ENCODE data around the gene CDH20. TPM values are rescaled to one million over a fixed set of nuclear protein-coding genes. Genes with fewer than 3 reads are reported as not detected.

CDH20 gene
- polyA plus RNA-seq, 1 donor (not counting 4 experiments of a cell fraction or from before 2014, with no cell fraction given), result not detected

- Histone ChIP-seq H3K36me3 (ENCODE audit: control insufficient read depth in 2 of 2, extremely low read depth in 1 of 2, insufficient read depth in 2 of 2, low read length in 2 of 2) (no peaks in the 10 kb centered on the region), H3K79me2 (ENCODE audit: control insufficient read depth, insufficient read depth, low read length) (no peaks in the 10 kb centered on the region), H3K27ac (ENCODE audit: control insufficient read depth, insufficient read depth, low read length) (no peak overlapping the region), H3K27me3 (ENCODE audit: control insufficient read depth, extremely low read depth, insufficient read depth, low read length) (peaks cover 22% of the 10 kb centered on the region), H3K9ac (ENCODE audit: control insufficient read depth, extremely low read depth, insufficient read depth, low read length) (no peak overlapping the region), H3K4me3 (ENCODE audit: control insufficient read depth in 2 of 3, extremely low read depth in 1 of 3, insufficient read depth in 2 of 3, low read depth in 1 of 3, low read length in 3 of 3) (no peak overlapping the region), H4K20me1 (ENCODE audit: control insufficient read depth, extremely low read depth, insufficient read depth, low read length) (no peaks in the 10 kb centered on the region), H3K4me1 (ENCODE audit: control insufficient read depth, extremely low read depth, insufficient read depth, low read length) (no peaks in the 10 kb centered on the region), H2AFZ (ENCODE audit: control insufficient read depth, low read length) (no peak overlapping the region), H3K4me2 (ENCODE audit: control insufficient read depth, extremely low read depth, insufficient read depth, low read depth, low read length) (no peak overlapping the region), H3K9me3 (ENCODE audit: control insufficient read depth, low read depth, low read length) (no peaks in the 10 kb centered on the region), H3K9me1 (ENCODE audit: control insufficient read depth, extremely low read depth, insufficient read depth, low read length) (no peaks in the 10 kb centered on the region)
- DNase-seq (ENCODE audit: low read depth, low spot score) (no peak), FAIRE-seq (no peak)
- dilution Hi-C loops (cut with MboI; ENCODE audit: extremely low pct_ligation_motif_present, low sequenced_read_pairs), result no loop called here
- TF ChIP-seq, protein P1, sequence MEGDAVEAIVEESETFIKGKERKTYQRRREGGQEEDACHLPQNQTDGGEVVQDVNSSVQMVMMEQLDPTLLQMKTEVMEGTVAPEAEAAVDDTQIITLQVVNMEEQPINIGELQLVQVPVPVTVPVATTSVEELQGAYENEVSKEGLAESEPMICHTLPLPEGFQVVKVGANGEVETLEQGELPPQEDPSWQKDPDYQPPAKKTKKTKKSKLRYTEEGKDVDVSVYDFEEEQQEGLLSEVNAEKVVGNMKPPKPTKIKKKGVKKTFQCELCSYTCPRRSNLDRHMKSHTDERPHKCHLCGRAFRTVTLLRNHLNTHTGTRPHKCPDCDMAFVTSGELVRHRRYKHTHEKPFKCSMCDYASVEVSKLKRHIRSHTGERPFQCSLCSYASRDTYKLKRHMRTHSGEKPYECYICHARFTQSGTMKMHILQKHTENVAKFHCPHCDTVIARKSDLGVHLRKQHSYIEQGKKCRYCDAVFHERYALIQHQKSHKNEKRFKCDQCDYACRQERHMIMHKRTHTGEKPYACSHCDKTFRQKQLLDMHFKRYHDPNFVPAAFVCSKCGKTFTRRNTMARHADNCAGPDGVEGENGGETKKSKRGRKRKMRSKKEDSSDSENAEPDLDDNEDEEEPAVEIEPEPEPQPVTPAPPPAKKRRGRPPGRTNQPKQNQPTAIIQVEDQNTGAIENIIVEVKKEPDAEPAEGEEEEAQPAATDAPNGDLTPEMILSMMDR (optimal IDR thresholded peaks at IDR 0.05 in 1 of 3, IDR thresholded peaks at IDR 0.05 in 1 of 3, conservative IDR thresholded peaks at IDR 0.05 in 1 of 3; ENCODE audit: extremely low read depth in 1 of 3, insufficient read depth in 2 of 3, low read length in 3 of 3), result no peak
- no peak for TF ChIP-seq EZH2 (IDR thresholded peaks at IDR 0.05; ENCODE audit: low read length)
Measured at GRCh38 chr18:61329398-61329797, 3.8 kb upstream of the CDH20 start.

DNA sequence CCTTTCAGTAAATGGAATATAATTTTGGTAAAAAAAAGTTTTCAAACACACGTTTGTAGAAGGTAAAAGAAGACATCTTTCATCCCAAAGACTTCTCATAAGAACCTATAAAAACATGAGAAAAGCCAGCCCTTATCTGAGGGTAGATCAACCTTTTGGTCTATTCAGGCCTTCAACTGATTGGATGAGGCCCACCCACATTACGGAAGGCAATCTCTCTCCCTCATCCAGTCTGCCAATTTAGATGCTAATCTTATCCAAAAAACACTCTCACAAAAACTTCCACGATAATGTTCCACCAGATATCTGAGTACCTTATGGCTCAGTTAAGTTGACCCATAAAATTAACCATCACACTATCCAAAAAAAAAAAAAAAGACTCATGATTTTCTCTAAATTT lies 2.2 kb upstream of the CDH20 start:
- DNase-seq (ENCODE audit: low read depth, low spot score), result no peak
- Histone ChIP-seq H3K27ac (ENCODE audit: control insufficient read depth, insufficient read depth, low read length) (no peak overlapping the region), H3K4me3 (ENCODE audit: control insufficient read depth in 2 of 3, extremely low read depth in 1 of 3, insufficient read depth in 2 of 3, low read depth in 1 of 3, low read length in 3 of 3) (no peak overlapping the region), H3K27me3 (ENCODE audit: control insufficient read depth, extremely low read depth, insufficient read depth, low read length) (peaks cover 32% of the 10 kb centered on the region), H2AFZ (ENCODE audit: control insufficient read depth, low read length) (no peak overlapping the region), H3K9me1 (ENCODE audit: control insufficient read depth, extremely low read depth, insufficient read depth, low read length) (no peaks in the 10 kb centered on the region), H4K20me1 (ENCODE audit: control insufficient read depth, extremely low read depth, insufficient read depth, low read length) (no peaks in the 10 kb centered on the region), H3K4me1 (ENCODE audit: control insufficient read depth, extremely low read depth, insufficient read depth, low read length) (no peaks in the 10 kb centered on the region), H3K9ac (ENCODE audit: control insufficient read depth, extremely low read depth, insufficient read depth, low read length) (no peak overlapping the region), H3K4me2 (ENCODE audit: control insufficient read depth, extremely low read depth, insufficient read depth, low read depth, low read length) (no peak overlapping the region), H3K79me2 (ENCODE audit: control insufficient read depth, insufficient read depth, low read length) (no peaks in the 10 kb centered on the region), H3K9me3 (ENCODE audit: control insufficient read depth, low read depth, low read length) (no peaks in the 10 kb centered on the region), H3K36me3 (ENCODE audit: control insufficient read depth in 2 of 2, extremely low read depth in 1 of 2, insufficient read depth in 2 of 2, low read length in 2 of 2) (no peaks in the 10 kb centered on the region)
- FAIRE-seq, result no peak
- dilution Hi-C loops (cut with MboI; ENCODE audit: extremely low pct_ligation_motif_present, low sequenced_read_pairs), result no loop called here
- no peak for TF ChIP-seq EZH2 (IDR thresholded peaks at IDR 0.05; ENCODE audit: low read length)
- TF ChIP-seq, protein P1 (optimal IDR thresholded peaks at IDR 0.05 in 1 of 3, IDR thresholded peaks at IDR 0.05 in 1 of 3, conservative IDR thresholded peaks at IDR 0.05 in 1 of 3; ENCODE audit: extremely low read depth in 1 of 3, insufficient read depth in 2 of 3, low read length in 3 of 3), result no peak
